DMS53 (cell line): ENCODE measurements around the gene ARSB.
"Not testable (repeated sequence)": the region's sequence is repeated elsewhere in the genome, so short reads cannot be mapped to it uniquely, and the experiment has no call there.

ENCODE experiments used
- DNase-seq: peaks from one replicate; lab custom pipeline; 2025; lab: John Stamatoyannopoulos, UW

ARSB gene

GRCh38 chr5:78779262-78779661 lies 205.8 kb downstream of the ARSB start:
- no peak for DNase-seq

- DNase-seq: no peak
Measured at GRCh38 chr5:78778538-78778937, 206.6 kb downstream of the ARSB start.

- DNase-seq: no peak
Measured at GRCh38 chr5:78777901-78778300, 207.2 kb downstream of the ARSB start.

GRCh38 chr5:78776637-78777036 lies 208.5 kb downstream of the ARSB start:
- peak; percentile 71 for DNase-seq

GRCh38 chr5:78773655-78774054 lies 211.5 kb downstream of the ARSB start:
- DNase-seq: no peak

GRCh38 chr5:78771260-78772205 lies 213.6 kb downstream of the ARSB start:
- DNase-seq: no peak

GRCh38 chr5:78768781-78769380 lies 216.2 kb downstream of the ARSB start:
- DNase-seq: no peak

GRCh38 chr5:78766412-78766762 lies 218.7 kb downstream of the ARSB start:
- no peak for DNase-seq

GRCh38 chr5:78765756-78766411 lies 219.2 kb downstream of the ARSB start:
- no peak for DNase-seq

GRCh38 chr5:78765116-78765515 lies 220.0 kb downstream of the ARSB start:
- no peak for DNase-seq

GRCh38 chr5:78763659-78764189 lies 221.4 kb downstream of the ARSB start:
- DNase-seq: no peak

GRCh38 chr5:78762743-78763142 lies 222.4 kb downstream of the ARSB start:
- not testable (repeated sequence) for DNase-seq

- no peak for DNase-seq
Measured at GRCh38 chr5:78761840-78762239, 223.3 kb downstream of the ARSB start.

- peak; percentile 25 for DNase-seq
Measured at GRCh38 chr5:78760770-78761169, 224.3 kb downstream of the ARSB start.

- no peak for DNase-seq
Measured at GRCh38 chr5:78760366-78760765, 224.7 kb downstream of the ARSB start.

- DNase-seq: no peak
Measured at GRCh38 chr5:78758169-78758839, 226.8 kb downstream of the ARSB start.

- peak; percentile 42 for DNase-seq
Measured at GRCh38 chr5:78757269-78758053, 227.6 kb downstream of the ARSB start.

- DNase-seq: no peak
Measured at GRCh38 chr5:78756858-78757257, 228.3 kb downstream of the ARSB start.

- DNase-seq: no peak
Measured at GRCh38 chr5:78755822-78756429, 229.2 kb downstream of the ARSB start.

- no peak for DNase-seq
Measured at GRCh38 chr5:78754655-78755054, 230.5 kb downstream of the ARSB start.

GRCh38 chr5:78753093-78753531 lies 232.0 kb downstream of the ARSB start:
- no peak for DNase-seq
